Measurements from ENCODE around the gene MAB21L4.

The MAB21L4 gene

GRCh38 chr2:240916571-240917008 is 20.6 kb upstream of the MAB21L4 start:
- Histone ChIP-seq H3K4me3 (ENCODE audit: low read depth, low read length) (peak overlapping the region; percentile 36), H3K9ac (ENCODE audit: low read length) (no peak overlapping the region), H3K27ac (ENCODE audit: low read depth, low read length) (no peak overlapping the region)

DNA sequence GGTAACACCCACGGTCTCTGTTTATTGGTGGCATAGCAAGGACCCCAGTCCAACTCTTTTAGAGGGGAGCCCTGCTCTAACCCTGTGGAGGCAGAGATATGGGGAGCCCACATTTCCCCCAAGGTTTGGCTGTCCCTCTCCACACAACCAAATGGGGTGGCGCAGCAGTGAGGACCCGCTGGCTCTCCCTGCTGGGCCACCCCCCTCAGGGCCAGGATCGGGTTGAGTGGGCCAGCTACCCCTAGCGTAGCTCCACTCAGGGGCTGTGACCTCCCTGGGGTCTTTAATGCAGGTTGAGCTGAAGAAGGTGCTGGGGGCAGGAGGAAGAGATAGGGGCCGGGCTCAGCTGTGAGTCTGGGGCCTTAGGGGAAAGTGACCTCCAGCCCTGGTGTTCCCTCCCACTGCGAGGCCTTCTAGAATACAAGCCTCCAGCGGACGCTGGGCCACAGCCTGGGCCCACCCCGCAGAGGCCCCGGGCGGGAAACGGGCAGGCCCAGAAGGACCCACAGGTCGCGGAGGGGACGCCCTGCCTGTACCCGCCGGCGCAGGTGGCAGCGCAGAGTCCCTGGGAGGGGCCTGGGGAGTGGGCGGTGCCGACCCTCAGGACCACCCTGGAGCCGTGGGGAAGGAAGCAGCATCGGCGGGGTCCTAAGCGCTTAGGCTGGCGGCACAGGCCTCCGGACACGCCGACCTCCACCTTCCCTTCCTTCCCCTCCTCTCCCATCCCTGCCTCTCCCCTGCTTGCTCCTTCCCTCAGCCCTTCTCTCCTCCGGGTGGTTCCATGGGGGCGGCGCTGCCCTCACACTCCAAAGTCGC is 19.8 kb upstream of the MAB21L4 start:
- H3K4me1 ChIP-seq (ENCODE audit: control insufficient read depth, insufficient read depth, low read length) = peaks cover 7% of the 10 kb centered on the region; the same call in 1 of the 2 replicates
- peak overlapping the region; percentile 67 for H3K4me3 ChIP-seq (ENCODE audit: low read depth, low read length)
- no peaks in the 10 kb centered on the region for H3K9me3 ChIP-seq (ENCODE audit: control insufficient read depth, insufficient read depth, low read depth, low read length)
- no peak overlapping the region for H3K9ac ChIP-seq (ENCODE audit: low read length)
- H3K27me3 ChIP-seq (ENCODE audit: control insufficient read depth, insufficient read depth, low read length) = peaks cover 32% of the 10 kb centered on the region
- no peak overlapping the region for H3K27ac ChIP-seq (ENCODE audit: low read depth, low read length)
- no peaks in the 10 kb centered on the region for H3K36me3 ChIP-seq (ENCODE audit: control insufficient read depth, insufficient read depth, low read length)

More at GRCh38 chr2:240916571-240917008, 20.6 kb upstream of the MAB21L4 start:
- H3K9me3 ChIP-seq (ENCODE audit: control insufficient read depth, insufficient read depth, low read depth, low read length) = no peaks in the 10 kb centered on the region
- peaks cover 32% of the 10 kb centered on the region for H3K27me3 ChIP-seq (ENCODE audit: control insufficient read depth, insufficient read depth, low read length)
- peaks cover 7% of the 10 kb centered on the region; the same call in 1 of the 2 replicates for H3K4me1 ChIP-seq (ENCODE audit: control insufficient read depth, insufficient read depth, low read length)
- no peaks in the 10 kb centered on the region for H3K36me3 ChIP-seq (ENCODE audit: control insufficient read depth, insufficient read depth, low read length)

DNA sequence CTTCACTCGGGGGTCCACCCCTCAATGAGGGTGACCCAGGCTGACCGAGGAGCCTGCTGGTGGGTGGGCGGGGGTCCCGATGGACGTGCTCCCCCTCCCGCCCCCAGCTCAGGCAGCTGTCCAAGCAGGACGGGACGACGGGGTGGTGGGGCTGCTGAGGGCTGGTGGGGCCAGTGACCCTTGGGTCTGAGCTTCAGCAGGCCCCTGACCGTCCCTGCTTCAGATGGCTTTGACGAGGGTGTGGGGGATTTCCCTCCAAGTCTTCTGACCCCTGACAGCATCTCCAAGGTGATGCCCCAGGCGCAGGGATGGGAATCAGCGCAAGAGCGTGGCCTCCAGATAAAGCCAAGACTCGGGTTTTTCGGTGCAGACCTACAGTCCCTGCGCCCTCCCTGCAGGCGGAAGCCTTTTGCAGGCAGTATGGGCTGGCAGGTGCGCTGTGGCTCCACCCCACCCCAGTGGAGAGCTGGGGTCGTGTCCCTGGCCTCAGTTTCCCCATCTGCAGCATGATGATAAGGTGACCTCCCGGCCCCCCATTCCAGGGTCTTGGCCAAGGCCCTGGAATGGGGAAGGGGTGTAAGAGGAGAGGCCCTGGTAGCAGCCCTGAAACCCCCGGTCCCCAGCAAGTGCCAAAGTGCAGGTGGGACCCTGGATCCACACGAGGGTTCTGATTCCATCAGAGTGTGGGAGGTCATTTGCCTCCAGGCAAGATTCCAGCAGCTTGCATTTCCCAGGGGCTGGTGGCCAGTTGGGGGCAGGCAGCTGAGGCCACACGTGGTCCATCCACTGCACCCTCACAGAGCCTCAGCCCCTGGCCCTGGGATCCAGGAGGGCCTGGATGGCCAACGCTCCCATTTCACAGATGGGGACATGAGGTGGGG is 18.9 kb upstream of the MAB21L4 start:
- Histone ChIP-seq H3K9me3 (ENCODE audit: control insufficient read depth, insufficient read depth, low read depth, low read length) (no peaks in the 10 kb centered on the region), H3K4me1 (ENCODE audit: control insufficient read depth, insufficient read depth, low read length) (peaks cover 7% of the 10 kb centered on the region; the same call in 1 of the 2 replicates), H3K27ac (ENCODE audit: low read depth, low read length) (no peak overlapping the region), H3K4me3 (ENCODE audit: low read depth, low read length) (no peak overlapping the region), H3K36me3 (ENCODE audit: control insufficient read depth, insufficient read depth, low read length) (no peaks in the 10 kb centered on the region), H3K27me3 (ENCODE audit: control insufficient read depth, insufficient read depth, low read length) (peaks cover 32% of the 10 kb centered on the region), H3K9ac (ENCODE audit: low read length) (no peak overlapping the region)

- no peaks in the 10 kb centered on the region for H3K9me3 ChIP-seq (ENCODE audit: control insufficient read depth, insufficient read depth, low read depth, low read length)
- no peak overlapping the region for H3K9ac ChIP-seq (ENCODE audit: low read length)
- no peak overlapping the region for H3K4me3 ChIP-seq (ENCODE audit: low read depth, low read length)
- no peaks in the 10 kb centered on the region for H3K36me3 ChIP-seq (ENCODE audit: control insufficient read depth, insufficient read depth, low read length)
- peaks cover 7% of the 10 kb centered on the region; the same call in 1 of the 2 replicates for H3K4me1 ChIP-seq (ENCODE audit: control insufficient read depth, insufficient read depth, low read length)
- H3K27ac ChIP-seq (ENCODE audit: low read depth, low read length) = no peak overlapping the region
- H3K27me3 ChIP-seq (ENCODE audit: control insufficient read depth, insufficient read depth, low read length) = peaks cover 36% of the 10 kb centered on the region
Measured at GRCh38 chr2:240913810-240914644, 18.1 kb upstream of the MAB21L4 start.

DNA sequence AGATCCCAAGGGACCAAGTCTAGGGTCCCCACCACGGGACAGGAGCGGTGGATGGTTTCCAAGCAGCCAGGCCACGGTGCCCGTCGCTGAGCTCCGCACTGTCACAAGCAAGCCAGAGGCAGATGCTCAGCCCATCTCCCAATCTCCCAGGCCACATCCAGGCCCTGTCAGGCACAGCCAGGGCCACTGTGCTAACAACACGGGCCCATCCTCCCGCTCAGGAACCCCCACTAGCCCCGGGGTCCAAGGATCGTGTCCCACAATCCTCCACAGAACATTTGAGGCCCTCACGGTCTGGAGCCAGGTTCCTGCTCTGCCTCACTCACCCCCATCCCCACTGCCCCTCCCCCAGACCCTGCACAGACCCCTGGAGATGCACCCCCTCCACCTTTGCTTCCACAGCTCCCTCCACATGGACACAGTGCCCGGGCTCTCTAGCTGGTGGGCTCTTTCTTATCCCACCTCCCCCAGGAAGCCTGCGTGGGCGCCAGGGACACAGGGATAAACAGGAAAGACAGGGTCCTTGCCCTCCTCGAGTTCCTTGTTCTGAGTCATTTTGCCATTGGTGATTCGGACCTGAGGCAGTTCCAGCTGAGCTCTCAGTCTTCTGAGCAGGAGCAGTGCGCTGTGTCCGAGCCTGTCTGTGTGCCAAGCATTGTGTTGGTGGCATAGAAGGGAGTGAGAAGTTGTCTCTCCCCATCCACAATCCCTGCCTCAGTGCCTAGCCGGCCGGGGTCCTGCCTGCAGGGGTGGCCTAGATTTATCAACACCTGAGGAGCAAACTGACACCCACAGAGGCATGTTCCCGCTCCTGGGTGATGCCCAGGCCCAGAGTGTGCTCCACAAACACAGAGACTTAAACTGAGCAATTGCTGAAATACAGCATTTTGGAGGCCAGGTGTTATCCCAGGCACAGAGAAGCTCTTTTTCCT is 17.2 kb upstream of the MAB21L4 start:
- Histone ChIP-seq H3K27me3 (ENCODE audit: control insufficient read depth, insufficient read depth, low read length) (peaks cover 36% of the 10 kb centered on the region), H3K9ac (ENCODE audit: low read length) (no peak overlapping the region), H3K4me3 (ENCODE audit: low read depth, low read length) (no peak overlapping the region), H3K4me1 (ENCODE audit: control insufficient read depth, insufficient read depth, low read length) (peaks cover 7% of the 10 kb centered on the region; the same call in 1 of the 2 replicates), H3K27ac (ENCODE audit: low read depth, low read length) (no peak overlapping the region), H3K9me3 (ENCODE audit: control insufficient read depth, insufficient read depth, low read depth, low read length) (no peaks in the 10 kb centered on the region), H3K36me3 (ENCODE audit: control insufficient read depth, insufficient read depth, low read length) (no peaks in the 10 kb centered on the region)

- Histone ChIP-seq H3K9me3 (ENCODE audit: control insufficient read depth, insufficient read depth, low read depth, low read length) (no peaks in the 10 kb centered on the region), H3K36me3 (ENCODE audit: control insufficient read depth, insufficient read depth, low read length) (no peaks in the 10 kb centered on the region), H3K4me1 (ENCODE audit: control insufficient read depth, insufficient read depth, low read length) (peaks cover 1% of the 10 kb centered on the region; the same call in 1 of the 2 replicates), H3K27ac (ENCODE audit: low read depth, low read length) (no peak overlapping the region), H3K27me3 (ENCODE audit: control insufficient read depth, insufficient read depth, low read length) (peaks cover 38% of the 10 kb centered on the region), H3K4me3 (ENCODE audit: low read depth, low read length) (no peak overlapping the region), H3K9ac (ENCODE audit: low read length) (no peak overlapping the region)
Measured at GRCh38 chr2:240911641-240912265, 15.8 kb upstream of the MAB21L4 start.

DNA sequence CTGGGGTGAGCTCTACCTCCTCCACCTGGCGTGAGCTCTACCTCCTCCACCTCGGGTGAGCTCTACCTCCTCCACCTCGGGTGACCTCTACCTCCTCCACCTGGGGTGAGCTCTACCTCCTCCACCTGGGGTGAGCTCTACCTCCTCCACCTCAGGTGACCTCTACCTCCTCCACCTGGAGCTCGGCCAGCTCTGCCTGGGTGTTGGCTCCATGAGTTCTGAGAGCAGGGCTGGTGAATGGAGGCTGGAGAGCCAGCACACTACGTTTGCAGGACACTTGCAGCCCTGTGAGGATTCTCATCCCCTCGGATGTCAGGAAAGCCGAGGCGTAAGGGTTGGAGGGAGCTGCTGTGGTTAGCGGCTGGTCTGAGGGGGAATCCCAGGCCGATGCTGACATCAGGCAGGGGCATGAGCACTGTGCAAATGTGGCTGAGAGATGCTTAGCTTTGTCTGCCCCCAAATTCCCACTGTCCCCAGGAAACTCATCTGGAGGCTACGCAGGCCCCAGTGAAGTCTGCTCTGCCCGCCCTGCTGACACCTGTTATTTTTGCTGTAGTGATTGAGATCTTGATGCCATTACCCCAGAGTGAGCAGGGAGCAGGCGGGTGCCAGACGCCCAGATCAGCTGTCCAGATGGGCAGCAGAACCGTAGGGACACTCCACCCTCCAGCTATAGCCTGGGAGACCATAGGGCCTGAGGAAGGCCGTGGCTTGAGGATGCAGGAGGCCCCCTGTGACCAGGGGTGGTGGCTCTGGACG is 13.4 kb upstream of the MAB21L4 start:
- H3K27me3 ChIP-seq (ENCODE audit: control insufficient read depth, insufficient read depth, low read length) = peaks cover 30% of the 10 kb centered on the region; the same call in 1 of the 2 replicates
- no peak overlapping the region for H3K4me3 ChIP-seq (ENCODE audit: low read depth, low read length)
- no peaks in the 10 kb centered on the region; the same call in 1 of the 2 replicates for H3K4me1 ChIP-seq (ENCODE audit: control insufficient read depth, insufficient read depth, low read length)
- no peaks in the 10 kb centered on the region for H3K9me3 ChIP-seq (ENCODE audit: control insufficient read depth, insufficient read depth, low read depth, low read length)
- H3K36me3 ChIP-seq (ENCODE audit: control insufficient read depth, insufficient read depth, low read length) = no peaks in the 10 kb centered on the region
- H3K9ac ChIP-seq (ENCODE audit: low read length) = no peak overlapping the region
- H3K27ac ChIP-seq (ENCODE audit: low read depth, low read length) = no peak overlapping the region

DNA sequence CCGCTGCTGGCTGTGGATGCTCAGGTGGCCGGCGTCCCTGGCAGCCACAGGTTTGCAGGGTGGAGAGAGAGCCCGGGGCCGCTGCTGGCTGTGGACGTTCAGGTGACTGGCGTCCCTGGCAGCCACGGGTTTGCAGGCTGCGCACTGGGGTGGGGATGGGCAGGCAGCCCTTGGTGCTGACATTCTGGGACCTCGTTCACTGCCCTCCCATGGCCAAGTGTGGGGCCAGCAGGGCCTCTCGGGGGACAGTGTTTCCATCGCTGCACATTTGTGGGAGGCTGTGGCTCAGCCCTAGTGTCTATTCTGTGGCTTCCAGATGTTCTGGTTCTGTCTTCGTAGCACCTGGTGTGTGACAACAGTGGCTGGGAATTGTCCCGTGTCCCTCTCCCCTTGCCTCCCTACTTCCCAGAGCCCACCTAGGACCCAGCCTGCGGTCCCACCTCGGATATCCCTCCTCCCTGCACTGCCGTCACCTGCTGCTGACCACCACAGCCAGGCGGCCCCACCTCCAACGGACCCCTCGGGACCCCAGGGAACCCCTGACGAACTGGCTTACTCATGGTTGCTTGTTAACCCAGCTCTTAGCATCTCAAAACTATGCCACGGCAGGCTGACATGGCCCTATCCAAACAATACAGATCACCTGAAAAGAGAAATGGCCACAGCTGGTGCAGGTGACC is 11.1 kb upstream of the MAB21L4 start:
- H3K4me3 ChIP-seq (ENCODE audit: low read depth, low read length) = no peak overlapping the region
- no peaks in the 10 kb centered on the region for H3K4me1 ChIP-seq (ENCODE audit: control insufficient read depth, insufficient read depth, low read length)
- H3K9ac ChIP-seq (ENCODE audit: low read length) = no peak overlapping the region
- H3K27me3 ChIP-seq (ENCODE audit: control insufficient read depth, insufficient read depth, low read length) = peaks cover 20% of the 10 kb centered on the region; the same call in 1 of the 2 replicates
- H3K9me3 ChIP-seq (ENCODE audit: control insufficient read depth, insufficient read depth, low read depth, low read length) = no peaks in the 10 kb centered on the region
- no peaks in the 10 kb centered on the region for H3K36me3 ChIP-seq (ENCODE audit: control insufficient read depth, insufficient read depth, low read length)
- no peak overlapping the region for H3K27ac ChIP-seq (ENCODE audit: low read depth, low read length)

Data from HUES6 (cell line).